Lower leg skin (tissue), 4 donors: Measurements from ENCODE around the gene NUMA1. TPM values are rescaled to one million over a fixed set of nuclear protein-coding genes. Genes with fewer than 3 reads are reported as not detected.

Source experiments
- DNase-seq, 2 donors: peaks; one replicate each; pipeline ENCODE4 v3.0.0-alpha.2; 2019; ENCODE audit warnings: low spot score in 2 of 2
- H3K4me3 ChIP-seq: fragments of 200-600 bp; sonication (generic); 2 replicates; pipeline ENCODE4 v1.5.1; 2017; ENCODE audit warnings: mild to moderate bottlenecking, low read depth; ENCODE audit not compliant: poor library complexity, severe bottlenecking
- CTCF ChIP-seq, 3 donors: fragments of 450-650 bp; IDR thresholded peaks; one replicate each; pipeline ENCODE4 v1.5.1; 2016; ENCODE audit warnings: antibody characterized with exemption in 3 of 3, mild to moderate bottlenecking in 3 of 3, moderate library complexity in 2 of 3
- POLR2A ChIP-seq, 2 donors: fragments of 450-650 bp; IDR thresholded peaks; one replicate each; pipeline ENCODE4 v1.6.1; 2016 to 2017; ENCODE audit warnings: antibody characterized with exemption in 2 of 2, mild to moderate bottlenecking in 1 of 2, moderate library complexity in 1 of 2
- WGBS, 2 donors: methylation state at CpG; one replicate each; pipeline ENCODE4 v1.1.5; 2018; 5-methylcytosine and 5-hydroxymethylcytosine counted together
- intact Hi-C: fragments of 100-400 bp; cut with DNase I; formaldehyde crosslinking; loops from one replicate; pipeline ENCODE4 v1.15.0; 2023; ENCODE audit warnings: low total_unique reads
- total RNA-seq, 4 donors: library from RNA; depleted of rRNA; stranded (reverse); fragments of >200 nt; gene quantifications; one replicate each; pipeline ENCODE4 v1.1.0, GENCODE V29; 2016

The NUMA1 gene
- total RNA-seq, 4 donors from 2014 or later: 356 to 592 (median 409) TPM

- no peak for TF ChIP-seq CTCF (IDR thresholded peaks at IDR 0.05)
- TF ChIP-seq POLR2A (IDR thresholded peaks at IDR 0.05): no peak
- 87% methylated on average over 3 of the region's 3 CpGs for WGBS, 2 donors
- H3K4me3 ChIP-seq: no peak overlapping the region
- intact Hi-C loops: no loop called here
- no peak for DNase-seq
These were observed 5.4 kb upstream of the NUMA1 start for GRCh38 chr11:72085621-72086351.

- intact Hi-C loops: loop anchor here (5.0 kb wide), 1 partner anchor 43 kb away; no protein-coding TSS in a partner anchor
- no peak for DNase-seq
- no peak overlapping the region for H3K4me3 ChIP-seq
- 64 to 73% methylated on average over 1 of the region's 1 CpG for WGBS, 2 donors
- TF ChIP-seq POLR2A (IDR thresholded peaks at IDR 0.05) (no peak), CTCF (IDR thresholded peaks at IDR 0.05) (no peak)
These were observed 4.6 kb upstream of the NUMA1 start for GRCh38 chr11:72084965-72085364.

- intact Hi-C loops: loop anchor here (5.0 kb wide), 1 partner anchor 42 kb away; no protein-coding TSS in a partner anchor
- WGBS, 2 donors: 58 to 62% methylated on average over 4 of the region's 4 CpGs
- TF ChIP-seq POLR2A (IDR thresholded peaks at IDR 0.05): no peak
- TF ChIP-seq CTCF (IDR thresholded peaks at IDR 0.05): no peak
- no peak overlapping the region for H3K4me3 ChIP-seq
- no peak for DNase-seq
These were observed 3.7 kb upstream of the NUMA1 start for GRCh38 chr11:72084076-72084475.

GRCh38 chr11:72083414-72083813, 3.1 kb upstream of the NUMA1 start:
- 60 to 72% methylated on average over 2 of the region's 2 CpGs for WGBS, 2 donors
- H3K4me3 ChIP-seq: no peak overlapping the region
- TF ChIP-seq POLR2A (IDR thresholded peaks at IDR 0.05): no peak
- no peak for TF ChIP-seq CTCF (IDR thresholded peaks at IDR 0.05)
- no peak for DNase-seq
- intact Hi-C loops: loop anchor here (5.0 kb wide), 1 partner anchor 41 kb away; no protein-coding TSS in a partner anchor

GRCh38 chr11:72081821-72082453, 1.6 kb upstream of the NUMA1 start:
- TF ChIP-seq POLR2A (IDR thresholded peaks at IDR 0.05): no peak
- no peak for TF ChIP-seq CTCF (IDR thresholded peaks at IDR 0.05)
- H3K4me3 ChIP-seq: no peak overlapping the region
- intact Hi-C loops: loop anchor here (5.0 kb wide), 1 partner anchor 40 kb away; no protein-coding TSS in a partner anchor
- no peak for DNase-seq
- 49 to 53% methylated on average over 3 of the region's 3 CpGs for WGBS, 2 donors
